Stimulated activated naive CD4-positive, alpha-beta T cell (primary cell): ENCODE results near the gene SDR9C7.
"Not testable (repeated sequence)": the region's sequence is repeated elsewhere in the genome, so short reads cannot be mapped to it uniquely, and the experiment has no call there.

Experiments
- DNase-seq, 6 experiments: peaks; one replicate each; lab custom pipeline; 2025; lab: John Stamatoyannopoulos, UW

The SDR9C7 gene

DNA sequence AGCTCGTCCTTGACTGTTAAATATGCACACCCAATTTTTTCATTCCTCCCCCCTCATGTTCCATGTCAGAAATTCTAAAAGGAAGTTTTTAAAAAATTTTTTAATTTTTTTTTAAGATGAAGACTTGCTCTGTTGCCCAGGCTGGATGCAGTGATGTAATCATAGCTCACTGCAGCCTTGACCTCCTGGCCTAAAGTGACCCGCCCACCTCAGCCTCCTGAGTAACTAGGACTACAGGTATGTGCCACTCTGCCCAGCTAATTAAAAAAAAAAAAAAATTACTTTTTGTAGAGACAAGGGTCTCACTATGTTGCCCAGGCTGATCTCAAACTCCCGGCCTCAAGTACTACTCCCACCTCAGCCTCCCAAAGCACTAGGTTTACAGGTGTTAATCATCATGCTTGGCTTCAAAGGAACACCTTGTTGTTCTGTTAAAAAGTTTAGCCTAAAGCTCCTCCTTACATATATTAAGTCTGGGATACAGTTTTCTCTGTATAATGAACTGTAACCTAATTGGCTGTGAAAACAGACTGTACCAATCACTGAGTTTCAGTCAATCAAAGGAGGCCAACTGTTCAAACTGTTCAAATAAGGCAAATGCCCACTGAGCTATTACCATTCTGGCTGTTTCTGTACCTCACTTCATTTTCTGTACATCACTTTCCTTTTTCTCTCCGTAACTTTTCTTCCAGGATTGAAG, 17.8 kb downstream of the SDR9C7 start:
- DNase-seq: no peak

DNA sequence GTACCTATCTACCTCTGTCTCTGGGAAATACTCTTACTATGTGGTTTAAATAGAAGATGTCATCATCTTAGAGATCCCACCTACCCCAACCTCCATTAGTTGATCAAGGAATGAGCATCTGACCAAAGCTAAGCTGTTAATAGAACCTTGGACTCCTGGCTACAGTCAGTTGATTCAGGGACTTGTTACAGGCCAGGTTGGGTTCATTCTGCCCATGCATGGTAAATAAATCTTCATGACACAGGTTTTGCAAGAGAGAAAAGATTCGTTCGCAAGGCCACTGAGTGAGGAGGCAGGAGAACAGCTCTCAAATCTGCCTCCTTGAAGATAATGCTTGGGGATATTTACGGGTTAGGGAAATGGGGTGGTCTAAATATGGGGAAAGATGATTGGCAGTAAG, 19.5 kb downstream of the SDR9C7 start:
- DNase-seq: no peak

DNA sequence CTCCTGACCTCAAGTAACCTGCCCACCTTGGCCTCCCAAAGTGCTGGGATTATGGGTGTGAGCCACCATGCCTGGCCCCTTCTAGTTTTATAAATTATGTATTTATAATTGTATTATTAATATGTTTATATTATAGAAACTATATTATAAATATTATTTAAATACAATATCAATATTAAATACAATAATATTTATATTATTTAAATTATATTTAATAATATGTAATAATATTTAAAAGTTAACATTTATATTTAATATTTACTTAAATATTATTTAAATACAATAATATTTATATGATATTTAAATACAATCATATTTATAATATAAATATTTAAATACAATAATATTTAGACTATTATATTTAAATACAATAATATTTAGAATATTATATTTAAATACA, 20.0 kb downstream of the SDR9C7 start:
- DNase-seq: no peak

DNA sequence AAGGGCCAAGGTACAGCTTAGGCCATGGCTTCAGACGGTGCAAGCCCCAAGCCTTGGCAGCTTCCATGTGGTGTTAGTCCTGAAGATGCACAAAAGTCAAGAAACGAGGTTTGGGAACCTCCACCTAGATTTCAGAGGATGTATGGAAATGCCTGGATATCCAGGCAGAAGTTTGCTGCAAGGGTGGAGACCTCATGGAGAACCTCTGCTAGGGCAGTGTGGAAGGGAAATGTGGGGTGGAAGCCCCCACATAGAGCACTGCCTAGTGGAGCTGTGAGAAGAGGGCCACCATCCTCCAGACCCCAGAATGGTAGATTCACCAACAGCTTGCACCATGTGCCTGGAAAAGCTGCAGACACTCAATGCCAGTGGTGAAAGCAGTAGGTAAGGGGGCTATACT, 24.8 kb downstream of the SDR9C7 start:
- DNase-seq: not testable (repeated sequence)

DNA sequence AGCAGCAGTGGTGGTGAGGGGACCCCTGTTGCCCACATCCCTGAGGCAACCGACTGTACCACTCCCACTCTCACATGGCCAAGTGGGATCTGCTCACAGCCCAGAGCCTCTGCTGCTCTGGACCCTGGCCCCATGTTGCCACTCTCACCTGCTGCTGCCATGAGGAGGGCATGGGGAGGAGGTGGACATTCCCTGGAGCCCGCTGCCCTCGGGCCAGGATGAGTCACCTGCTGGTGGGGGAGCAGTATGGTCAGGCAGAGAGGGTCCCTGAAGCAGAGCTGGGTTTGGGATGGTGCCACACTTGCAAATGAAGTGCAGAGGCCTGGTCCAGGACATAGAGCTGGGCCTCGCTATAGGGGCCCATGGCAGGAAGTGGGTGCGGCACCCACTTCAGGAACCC, 26.1 kb downstream of the SDR9C7 start:
- DNase-seq: no peak

DNA sequence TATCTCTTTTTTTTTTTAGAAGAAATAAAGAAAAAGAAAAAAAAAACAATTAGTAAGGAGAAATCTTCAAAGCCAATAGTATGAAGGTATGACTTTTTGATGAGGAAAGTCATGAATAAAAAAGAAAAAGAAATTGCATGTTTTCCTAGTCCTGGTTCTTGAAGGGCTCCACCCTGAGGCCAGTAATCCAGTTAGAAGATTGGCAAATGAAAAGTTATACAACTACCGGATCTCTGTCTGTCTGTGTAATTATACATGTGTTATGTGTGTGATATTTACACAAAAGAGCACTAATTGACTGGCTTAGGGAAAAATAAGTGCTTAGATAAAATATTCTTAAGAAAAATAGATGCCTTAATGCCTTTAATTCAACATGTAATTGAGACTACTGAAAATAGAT, 28.4 kb downstream of the SDR9C7 start:
- DNase-seq: no peak

DNA sequence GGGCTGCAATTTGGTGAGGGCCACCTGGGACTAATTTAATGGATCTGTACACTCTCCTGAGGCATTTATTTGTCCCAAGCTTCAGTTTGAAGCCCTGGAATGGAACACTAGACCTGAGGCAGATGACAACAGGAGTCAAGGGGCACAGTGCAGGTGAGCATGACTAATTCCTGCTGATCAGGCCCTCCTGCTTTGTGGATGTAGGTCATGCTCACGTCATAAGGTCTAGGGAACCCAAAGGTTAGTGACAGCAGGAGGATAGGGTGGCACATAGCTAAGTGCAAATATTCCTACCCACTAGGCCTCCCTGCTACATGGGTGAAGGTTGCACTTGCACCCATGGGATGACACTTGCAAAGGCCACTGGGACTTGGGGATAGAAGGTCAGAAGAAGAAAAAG, 30.8 kb downstream of the SDR9C7 start:
- DNase-seq: no peak

DNA sequence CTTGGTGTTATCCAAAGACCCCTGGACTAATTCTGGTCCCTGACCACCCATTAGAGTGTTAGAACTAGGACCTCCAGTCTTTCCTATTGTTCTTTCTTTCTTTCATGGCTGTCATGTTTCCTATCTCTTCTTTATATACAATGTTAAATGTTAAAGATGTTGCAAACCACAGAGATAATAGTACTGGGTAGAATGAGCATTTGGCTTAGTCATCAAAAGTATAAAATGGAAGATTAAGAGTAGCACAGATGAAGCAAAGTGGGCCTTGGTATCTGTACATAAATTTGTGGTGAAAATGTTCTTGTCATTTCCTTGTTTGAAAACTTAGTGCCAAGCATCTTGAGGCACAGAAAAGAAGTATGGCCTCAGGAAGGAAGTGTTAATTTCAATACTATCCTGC, 32.9 kb downstream of the SDR9C7 start:
- DNase-seq: not testable (repeated sequence)

DNA sequence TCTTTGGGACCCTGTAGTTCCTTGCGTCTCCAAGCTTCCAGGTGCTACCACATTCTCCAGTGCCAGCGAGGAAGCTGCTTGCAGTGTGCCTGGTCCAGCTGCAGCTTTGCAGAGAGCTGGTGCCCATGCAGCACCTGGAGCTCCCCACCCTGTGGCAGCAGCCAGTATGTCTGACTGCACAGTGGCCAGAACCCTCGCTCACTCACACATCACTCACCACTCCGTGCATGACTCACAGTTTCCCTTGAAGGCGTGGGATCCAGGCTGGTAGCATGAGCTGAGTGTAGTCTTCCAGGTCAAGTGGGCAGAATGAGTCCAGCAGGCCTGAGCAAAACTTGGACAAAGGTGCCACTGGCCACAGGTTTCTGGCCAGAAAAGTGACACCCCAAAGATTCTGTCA, 33.6 kb downstream of the SDR9C7 start:
- no peak for DNase-seq

DNA sequence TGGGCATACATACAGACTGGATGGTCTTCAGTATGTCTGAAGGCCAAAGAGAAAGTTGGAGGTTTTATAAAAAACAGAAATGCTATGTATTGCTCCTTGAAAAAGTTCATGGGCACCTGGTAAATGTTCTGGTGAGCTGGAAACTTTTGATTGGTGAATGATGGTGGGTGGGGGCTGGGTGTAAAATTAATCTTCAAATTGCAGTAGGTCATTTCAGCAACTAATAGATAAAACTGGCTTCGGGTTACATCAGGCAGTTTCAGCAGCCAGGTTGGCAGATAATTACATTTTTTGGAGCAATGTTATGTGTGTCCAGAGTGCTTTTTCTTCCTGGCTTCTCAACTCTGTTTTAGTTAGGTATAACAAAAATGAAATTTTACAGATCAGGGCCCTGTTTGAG, 35.3 kb downstream of the SDR9C7 start:
- DNase-seq: no peak

DNA sequence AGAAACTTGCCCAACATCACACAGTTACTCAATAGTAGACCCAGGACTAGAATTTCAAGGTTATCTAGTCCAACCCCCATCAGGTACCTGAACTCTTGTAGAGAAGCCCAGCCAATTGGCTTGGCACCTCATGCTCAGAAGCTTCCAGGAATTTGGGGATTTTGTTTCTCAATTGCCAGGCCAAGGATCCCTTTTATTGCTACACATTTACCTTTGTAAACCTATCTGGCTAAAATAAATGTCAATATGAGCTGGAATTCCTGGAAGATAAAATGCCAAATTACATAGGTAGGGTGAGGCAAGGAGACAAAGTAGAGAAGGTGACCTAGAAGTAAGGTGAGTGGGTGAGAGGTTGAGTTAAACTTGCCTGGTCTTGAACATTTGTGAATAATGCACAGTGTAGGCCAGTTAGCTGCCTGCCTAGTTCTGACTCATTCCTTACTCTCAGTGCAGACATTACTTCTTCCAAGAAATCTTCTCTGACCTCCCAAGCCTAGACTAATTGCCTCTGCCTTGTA, 36.3 kb downstream of the SDR9C7 start:
- no peak for DNase-seq

DNA sequence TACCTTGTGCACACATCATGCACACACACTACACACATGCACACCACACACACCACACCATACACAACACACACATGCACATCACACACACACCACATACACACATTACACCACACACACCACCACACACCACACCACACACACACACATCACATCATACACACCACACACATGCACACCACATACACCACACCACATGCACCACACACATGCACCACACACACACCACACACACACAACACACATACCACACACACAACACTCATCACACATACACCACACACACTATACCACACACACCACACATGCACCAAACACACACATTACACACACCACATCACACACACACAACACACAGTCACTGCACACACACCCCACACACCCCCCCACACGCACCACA, 38.1 kb downstream of the SDR9C7 start:
- DNase-seq: no peak

DNA sequence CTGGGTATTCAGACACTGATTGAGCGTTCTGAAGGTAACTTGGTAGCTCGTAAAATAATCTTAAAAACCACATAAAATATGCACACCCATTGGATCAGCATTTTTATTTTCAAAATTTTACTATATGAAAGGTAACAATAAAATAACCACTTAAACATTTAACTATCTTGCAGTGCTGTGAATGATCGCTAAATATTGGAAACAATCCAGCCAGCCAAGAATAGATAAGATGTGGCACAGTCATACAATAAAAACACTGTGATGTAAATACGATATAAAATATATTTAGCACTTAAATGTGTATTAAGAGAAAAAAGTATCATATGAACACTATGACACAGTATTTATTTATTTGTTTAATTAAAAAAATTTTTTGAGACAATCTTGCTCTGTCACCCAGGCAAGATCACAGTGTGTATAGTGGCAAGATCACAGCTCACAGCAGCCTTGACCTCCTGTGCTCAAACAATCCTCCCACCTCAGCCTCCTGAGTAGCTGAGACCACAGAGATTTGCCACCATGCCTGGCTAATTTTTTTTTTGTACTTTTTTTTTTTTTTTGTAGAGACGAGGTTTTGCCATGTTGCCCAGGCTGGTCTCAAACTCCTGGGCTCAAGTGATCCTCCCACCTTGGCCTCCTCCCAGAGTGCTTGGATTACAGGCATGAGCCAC, 39.4 kb downstream of the SDR9C7 start:
- DNase-seq: no peak

DNA sequence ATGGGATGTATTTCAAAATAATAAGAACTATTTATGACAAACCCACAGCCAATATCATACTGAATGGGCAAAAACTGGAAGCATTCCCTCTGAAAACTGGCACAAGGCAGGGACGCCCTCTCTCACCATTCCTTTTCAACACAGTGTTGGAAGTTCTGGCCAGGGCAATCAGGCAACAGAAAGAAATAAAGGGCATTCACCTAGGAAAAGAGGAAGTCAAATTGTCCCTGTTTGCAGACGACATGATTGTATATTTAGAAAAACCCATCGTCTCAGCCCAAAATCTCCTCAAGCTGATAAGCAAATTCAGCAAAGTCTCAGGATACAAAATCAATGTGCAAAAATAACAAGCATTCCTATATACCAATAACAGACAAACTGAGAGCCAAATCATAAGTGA, 42.3 kb downstream of the SDR9C7 start:
- DNase-seq: not testable (repeated sequence)

DNA sequence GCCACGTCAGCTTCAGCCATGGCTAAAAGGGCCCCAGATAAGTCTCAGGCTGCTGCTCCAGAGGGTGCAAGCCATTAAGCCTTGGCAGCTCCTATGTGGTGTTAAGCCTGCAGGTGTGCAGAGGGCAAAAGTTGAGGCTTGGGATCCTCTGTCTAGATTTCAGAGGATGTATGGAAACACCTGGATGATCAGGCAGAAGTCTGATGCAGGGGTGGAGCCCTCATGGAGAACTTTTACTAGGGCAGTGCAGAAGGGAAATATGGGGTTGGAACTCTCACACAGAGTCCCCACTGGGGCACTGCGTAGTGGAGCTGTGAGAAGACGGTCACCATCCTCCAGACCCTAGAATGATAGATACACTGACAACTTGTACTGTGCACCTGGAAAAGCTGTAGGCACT, 47.9 kb downstream of the SDR9C7 start:
- no peak for DNase-seq

DNA sequence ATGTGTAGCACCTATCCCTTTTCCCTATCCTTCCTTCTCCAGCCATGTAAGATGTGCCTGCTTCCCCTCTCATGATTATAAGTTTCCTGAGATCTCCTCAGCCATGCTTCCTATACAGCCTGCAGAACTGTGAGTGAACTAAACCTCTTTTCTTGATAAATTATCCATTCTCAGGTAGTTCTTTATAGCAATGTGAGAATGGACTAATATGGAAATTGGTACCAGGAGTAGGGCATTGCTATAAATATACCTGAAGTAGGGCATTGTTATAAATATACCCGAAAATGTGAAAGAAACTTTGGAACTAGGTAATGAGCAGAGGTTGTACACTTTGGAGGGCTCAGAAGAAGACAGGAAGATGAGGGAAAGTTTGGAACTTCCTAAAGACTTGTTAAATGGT, 48.9 kb downstream of the SDR9C7 start:
- DNase-seq: no peak

DNA sequence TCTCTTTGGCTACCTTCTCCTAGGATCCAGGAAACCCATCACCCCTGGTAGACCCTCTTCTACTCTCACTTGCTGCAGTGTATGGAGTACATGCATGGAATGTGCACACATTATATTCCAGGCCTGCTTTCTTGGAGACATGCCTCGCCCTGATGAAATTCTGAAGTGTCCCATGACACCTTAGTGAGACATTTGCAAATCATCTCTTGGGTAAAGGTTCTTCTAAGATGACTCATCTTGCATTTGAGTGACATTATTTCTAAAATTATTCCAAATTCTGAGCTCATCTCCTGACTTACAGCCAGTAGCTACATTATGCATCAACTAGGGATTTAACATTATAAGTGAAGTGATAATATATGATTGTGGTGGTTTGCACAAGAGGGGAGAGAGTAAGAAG, 49.8 kb downstream of the SDR9C7 start:
- no peak for DNase-seq

DNA sequence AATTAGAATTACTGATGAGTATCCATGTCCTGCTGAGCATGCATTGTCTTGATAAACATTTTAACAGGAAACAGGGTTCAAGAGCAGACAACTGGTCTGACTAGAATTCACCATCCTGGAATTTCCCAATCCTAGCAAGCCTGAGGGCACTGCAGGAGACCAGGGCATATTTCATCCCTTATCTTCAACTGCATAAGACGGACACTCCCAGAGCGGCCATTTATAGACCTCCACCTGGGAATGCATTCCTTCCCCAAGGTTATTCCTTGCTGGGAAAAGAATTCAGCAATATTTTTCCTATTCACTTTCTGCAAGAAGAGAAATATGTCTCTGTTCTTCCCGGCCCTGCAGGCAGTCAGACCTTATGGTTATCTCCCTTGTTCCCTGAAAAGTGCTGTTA, 51.8 kb downstream of the SDR9C7 start:
- not testable (repeated sequence) for DNase-seq

DNA sequence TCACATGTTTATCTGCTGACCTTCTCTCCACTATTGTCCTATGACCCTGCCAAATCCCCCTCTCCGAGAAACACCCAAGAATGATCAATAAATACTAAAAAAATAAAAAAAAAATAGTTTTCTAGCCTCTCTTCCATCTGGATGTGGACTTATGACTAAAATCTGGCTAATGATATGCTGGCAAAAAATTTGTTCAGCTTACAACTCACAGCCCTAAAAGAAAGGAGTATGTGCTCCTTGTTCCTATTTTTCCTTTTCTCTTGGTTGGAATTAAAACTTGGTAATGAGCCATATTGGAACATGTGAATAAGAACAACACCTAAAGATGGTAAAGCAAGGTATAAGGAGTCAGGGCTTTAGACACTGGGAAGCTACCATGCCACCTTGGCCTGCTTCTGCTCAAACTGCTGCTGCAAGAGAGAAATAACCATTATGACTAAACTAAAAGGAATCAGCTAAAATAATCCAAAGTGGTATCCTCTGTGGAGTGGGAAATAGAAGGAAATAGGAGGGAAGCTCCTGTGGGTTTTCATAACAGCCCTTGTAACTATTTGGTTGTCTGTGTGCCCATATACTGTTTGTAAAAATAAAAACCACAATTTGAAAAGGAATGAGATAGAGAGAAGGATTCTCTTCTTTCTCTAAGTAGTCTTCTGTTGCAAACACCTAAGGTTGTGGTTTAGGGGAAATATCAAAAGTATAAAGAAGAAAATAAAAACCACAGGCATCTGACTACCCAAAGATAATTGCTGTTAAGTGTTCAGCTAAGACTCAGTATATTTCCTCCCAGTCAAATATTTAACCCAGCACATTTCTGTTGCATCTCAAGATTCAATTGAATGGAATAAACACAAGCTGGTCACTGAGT, 53.8 kb downstream of the SDR9C7 start:
- DNase-seq: no peak

DNA sequence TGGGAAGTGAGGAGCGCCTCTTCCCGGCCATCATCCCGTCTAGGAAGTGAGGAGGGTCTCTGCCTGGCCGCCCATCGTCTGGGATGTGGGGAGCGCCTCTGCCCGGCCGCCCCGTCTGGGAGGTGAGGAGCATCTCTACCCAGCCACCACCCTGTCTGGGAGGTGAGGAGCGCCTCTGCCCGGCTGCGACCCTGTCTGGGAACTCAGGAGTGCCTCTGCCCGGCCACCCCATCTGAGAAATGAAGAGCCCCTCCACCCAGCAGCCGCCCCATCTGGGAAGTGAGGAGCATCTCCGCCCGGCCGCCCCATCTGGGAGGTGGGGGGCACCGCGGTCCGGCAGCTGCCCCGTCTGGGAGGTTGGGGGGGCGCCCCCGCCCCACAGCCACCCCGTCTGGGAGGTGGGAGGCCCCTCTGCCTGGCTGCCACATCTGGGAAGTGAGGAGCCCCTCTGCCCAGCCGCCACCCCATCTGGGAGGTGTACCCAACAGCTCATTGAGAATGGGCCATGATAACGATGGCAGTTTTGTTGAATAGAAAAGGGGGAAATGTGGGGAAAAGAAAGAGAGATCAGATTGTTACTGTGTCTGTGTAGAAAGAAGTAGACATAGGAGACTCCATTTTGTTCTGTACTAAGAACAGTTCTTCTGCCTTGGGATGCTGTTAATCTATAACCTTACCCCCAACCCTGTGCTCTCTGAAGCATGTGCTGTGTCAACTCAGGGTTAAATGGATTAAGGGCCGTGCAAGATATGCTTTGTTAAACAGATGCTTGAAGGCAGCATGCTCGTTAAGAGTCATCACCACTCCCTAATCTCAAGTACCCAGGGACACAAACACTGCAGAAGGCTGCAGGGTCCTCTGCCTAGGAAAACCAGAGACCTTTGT, 54.7 kb downstream of the SDR9C7 start:
- DNase-seq: not testable (repeated sequence)

DNA sequence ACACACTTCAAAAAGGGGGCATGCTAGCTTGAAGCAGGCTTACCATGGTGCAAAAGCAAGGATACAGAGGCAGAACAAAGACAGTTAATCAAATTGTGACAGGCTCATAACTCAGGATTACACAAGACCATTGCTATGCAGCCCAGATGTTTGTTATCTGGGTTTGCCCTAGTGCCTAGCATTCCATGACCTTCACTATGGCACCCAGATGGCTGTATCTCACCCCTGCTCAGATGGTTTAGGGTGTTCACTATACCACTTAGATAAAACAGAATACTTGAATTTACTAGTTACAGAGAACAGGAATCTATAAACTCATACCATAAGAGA, 56.2 kb downstream of the SDR9C7 start:
- DNase-seq: no peak
